NCI-H2227 treated with DMSO at 0.1 percent for 48 hours (cell line): Measurements from ENCODE around the gene METTL2B.
"Not testable (repeated sequence)": the region's sequence is repeated elsewhere in the genome, so short reads cannot be mapped to it uniquely, and the experiment has no call there.

Experiments used
- DNase-seq: peaks from one replicate; lab custom pipeline; 2025; lab: John Stamatoyannopoulos, UW

The METTL2B gene

DNA sequence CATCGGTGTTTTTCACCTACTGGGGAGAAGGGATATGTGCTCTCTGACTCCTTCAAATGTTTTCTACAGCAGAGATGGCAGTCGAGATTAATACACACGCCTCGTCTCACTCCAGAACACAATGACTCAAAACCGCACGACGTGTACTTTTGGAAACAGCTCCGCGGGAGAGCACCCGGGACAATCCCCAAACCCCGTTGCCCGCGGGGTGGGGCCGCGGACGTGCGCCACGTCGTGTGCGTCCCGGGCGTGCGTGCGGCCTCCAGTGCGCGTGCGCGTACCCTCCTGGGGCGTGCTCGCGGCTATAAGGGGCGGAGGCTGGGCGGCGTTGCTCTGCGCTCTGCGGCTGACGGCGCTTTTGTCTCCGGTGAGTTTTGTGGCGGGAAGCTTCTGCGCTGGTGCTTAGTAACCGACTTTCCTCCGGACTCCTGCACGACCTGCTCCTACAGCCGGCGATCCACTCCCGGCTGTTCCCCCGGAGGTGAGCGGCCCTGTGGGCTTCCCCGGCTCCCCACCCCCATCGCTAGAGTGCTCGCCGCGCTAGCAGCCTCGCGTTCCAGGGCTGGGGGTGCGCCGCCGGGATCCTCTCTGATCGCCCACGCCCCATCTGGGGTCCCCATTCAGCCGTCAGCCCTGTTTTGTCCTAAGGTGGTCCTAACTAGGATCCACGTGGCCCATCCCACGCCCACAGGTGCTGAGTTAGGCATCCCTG, 20.8 kb upstream of the METTL2B start, which contains the start of gene HILPDA:
HILPDA (plus strand) TSS at position 336 of the 712 bp plus-strand sequence. CDS start 1,391 bp downstream, outside the sequence.
- DNase-seq = peak; percentile 86

- peak; percentile 35 for DNase-seq
Measured at GRCh38 chr7:128456255-128456725, 20.3 kb upstream of the METTL2B start.

DNA sequence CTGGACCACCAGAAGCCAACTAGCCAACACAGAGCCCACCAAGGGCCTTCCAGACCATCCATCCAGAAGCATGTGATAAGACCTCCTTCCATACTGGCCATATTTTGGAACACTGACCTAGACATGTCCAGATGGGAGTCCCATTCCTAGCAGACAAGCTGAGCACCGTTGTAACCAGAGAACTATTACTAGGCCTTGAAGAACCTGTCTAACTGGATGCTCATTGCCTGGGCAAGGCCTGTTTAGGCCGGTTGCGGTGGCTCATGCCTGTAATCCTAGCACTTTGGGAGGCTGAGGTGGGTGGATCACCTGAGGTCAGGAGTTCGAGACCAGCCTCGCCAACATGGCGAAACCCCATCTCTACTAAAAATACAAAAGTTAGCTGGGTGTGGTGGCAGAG, 19.2 kb upstream of the METTL2B start:
- DNase-seq = not testable (repeated sequence)

GRCh38 chr7:128458956-128459355, 17.6 kb upstream of the METTL2B start:
- DNase-seq = no peak

DNA sequence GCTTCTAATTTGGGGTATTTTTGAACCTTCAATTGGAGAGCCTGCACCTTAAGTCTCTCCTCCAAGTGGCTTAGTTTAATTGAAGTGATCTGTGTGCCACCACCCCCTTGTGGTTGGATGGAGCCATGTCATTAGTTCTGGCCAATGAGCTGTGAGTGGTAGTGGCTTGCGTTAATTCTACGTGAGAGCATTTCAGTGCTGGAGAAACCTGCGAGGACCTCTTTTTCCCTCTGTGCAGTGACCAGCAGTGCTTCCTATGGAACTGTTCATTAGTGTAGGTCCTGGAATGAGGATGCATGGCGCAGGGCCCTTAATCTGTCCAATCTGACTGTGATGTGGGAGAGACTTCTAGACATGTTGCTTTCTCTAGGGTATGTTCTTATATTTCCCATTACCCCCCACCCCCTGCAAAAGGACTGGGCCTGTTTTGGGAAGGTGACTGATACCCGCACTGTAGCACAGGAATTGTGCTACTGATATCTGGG, 17.1 kb upstream of the METTL2B start:
- DNase-seq = peak; percentile 73

- no peak for DNase-seq
Measured at GRCh38 chr7:128462460-128462859, 14.1 kb upstream of the METTL2B start.

GRCh38 chr7:128463345-128463744, 13.2 kb upstream of the METTL2B start:
- not testable (repeated sequence) for DNase-seq

DNA sequence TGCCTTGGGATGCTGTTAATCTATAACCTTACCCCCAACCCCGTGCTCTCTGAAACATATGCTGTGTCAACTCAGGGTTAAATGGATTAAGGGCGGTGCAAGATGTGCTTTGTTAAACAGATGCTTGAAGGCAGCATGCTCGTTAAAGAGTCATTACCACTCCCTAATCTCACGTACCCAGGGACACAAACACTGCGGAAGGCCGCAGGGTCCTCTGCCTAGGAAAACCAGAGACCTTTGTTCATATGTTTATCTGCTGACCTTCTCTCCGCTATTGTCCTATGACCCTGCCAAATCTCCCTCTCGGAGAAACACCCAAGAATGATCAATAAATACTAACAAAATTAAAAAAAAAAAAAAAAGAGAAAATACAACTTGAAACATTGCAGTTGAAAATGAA, 12.6 kb upstream of the METTL2B start:
- DNase-seq = not testable (repeated sequence)

DNA sequence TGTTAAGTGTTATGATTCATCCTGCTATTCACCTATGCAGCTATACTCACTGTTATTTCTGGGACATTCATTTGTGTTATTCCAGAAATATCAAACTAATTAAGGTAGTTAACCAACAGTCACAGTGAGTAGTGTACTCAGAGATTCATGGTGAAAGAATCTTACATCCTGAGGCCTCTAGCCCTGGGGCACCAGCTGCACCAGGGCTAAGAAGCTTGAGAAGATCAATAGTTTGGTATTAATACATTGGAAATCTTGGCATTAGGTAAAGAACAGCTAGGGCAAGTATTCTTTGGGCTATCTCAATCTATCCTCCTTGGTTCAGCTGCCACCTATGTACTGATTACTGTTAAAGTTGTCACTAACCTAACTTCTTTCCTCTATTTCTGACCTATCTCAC, 9.7 kb upstream of the METTL2B start:
- not testable (repeated sequence) for DNase-seq

DNA sequence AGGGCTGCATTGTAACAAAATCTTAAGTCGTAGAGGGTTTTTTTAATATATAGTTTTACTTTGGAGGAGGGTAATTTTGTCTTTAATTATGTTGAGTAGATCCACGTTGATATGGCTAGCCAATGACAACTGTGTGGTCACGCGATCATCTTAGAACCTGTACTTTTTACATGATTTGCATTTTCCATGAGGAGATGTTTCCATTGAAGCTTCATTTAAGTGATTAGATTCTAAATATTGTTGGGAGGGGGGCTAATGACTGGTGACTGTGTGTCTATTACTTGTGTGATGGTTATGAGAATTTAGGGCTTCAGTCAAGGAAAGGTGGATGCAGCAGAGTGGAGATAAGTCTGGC, 765 bp downstream of the METTL2B start:
- DNase-seq = not testable (repeated sequence)

GRCh38 chr7:128479082-128479481, 2.5 kb downstream of the METTL2B start:
- DNase-seq = not testable (repeated sequence)

GRCh38 chr7:128488134-128488533, 11.6 kb downstream of the METTL2B start:
- DNase-seq = not testable (repeated sequence)

DNA sequence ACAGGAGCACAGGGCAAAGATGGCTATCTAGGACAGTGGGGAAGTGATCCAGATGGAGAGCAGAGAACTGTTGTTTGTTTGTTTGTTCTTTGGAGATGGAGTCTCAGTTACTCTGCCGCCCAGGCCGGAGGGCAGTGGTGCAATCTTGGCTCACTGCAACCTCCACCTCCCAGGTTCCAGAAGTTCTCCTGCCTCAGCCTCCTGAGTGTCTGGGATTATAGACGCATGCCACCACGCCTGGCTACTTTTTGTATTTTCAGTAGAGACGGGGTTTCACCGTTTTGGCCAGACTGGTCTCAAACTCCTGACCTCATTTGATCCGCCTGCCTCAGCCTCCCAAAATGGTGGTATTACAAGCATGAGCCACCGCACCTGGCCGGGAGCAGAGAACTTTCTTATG, 20.9 kb downstream of the METTL2B start:
- no peak for DNase-seq

- not testable (repeated sequence) for DNase-seq
Measured at GRCh38 chr7:128505416-128505815, 28.9 kb downstream of the METTL2B start.

DNA sequence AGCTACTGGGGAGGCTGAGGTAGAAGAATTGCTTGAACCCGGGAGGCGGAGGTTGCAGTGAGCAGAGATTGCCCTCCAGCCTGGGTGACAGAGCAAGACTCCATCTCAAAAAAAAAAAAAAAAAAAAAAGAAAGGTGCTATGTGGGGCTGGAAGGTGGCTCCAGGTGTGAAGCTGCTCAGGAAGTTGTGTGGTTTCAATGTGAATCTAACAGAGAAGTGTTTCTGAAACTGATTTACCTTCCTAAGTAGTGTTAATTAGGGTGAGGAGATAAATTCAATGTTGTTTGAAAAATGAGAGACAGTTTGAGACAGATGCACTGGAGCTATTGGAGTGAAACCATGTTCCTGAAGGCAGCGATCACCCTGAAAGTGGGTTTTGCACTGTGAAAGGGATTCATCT, 30.3 kb downstream of the METTL2B start:
- not testable (repeated sequence) for DNase-seq

- not testable (repeated sequence) for DNase-seq
Measured at GRCh38 chr7:128507321-128507993, 30.9 kb downstream of the METTL2B start.

- DNase-seq = not testable (repeated sequence)
Measured at GRCh38 chr7:128511692-128512091, 35.1 kb downstream of the METTL2B start.

- DNase-seq = not testable (repeated sequence)
Measured at GRCh38 chr7:128515232-128515631, 38.7 kb downstream of the METTL2B start.

GRCh38 chr7:128517023-128517422, 40.5 kb downstream of the METTL2B start:
- not testable (repeated sequence) for DNase-seq

DNA sequence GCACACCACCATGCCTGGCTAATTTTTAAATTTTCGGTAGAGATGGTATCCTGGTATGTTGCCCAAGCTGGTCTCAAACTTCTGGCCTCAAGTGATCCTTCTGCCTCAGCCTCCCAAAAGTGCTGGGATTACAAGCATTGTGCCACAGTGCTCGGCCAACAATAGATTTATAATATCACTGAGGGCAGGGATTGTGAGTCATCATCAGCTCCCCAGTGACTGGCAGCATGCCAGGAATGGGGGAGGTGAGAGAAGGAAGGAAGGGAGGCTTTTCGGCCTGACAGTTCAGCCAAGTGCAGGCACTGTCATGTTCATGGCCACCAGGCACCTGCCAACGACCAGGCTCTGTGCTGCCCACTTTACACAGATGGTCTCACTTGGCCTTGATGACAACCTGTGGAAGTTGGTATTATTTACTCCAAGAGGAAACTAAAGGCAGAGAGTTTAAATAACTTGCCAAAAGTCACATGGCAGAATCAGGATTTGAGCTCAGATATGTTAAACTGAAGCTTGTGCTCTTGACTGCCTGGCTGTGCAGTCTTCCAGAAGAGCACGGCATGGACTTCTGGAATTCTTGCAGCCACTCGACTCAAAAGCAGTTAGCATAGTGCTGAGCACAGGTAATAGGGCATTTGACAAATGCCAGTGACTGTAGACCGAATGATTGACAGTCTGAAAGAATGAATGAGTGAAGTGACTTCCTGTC, 46.8 kb downstream of the METTL2B start:
- DNase-seq = peak; percentile 50

DNA sequence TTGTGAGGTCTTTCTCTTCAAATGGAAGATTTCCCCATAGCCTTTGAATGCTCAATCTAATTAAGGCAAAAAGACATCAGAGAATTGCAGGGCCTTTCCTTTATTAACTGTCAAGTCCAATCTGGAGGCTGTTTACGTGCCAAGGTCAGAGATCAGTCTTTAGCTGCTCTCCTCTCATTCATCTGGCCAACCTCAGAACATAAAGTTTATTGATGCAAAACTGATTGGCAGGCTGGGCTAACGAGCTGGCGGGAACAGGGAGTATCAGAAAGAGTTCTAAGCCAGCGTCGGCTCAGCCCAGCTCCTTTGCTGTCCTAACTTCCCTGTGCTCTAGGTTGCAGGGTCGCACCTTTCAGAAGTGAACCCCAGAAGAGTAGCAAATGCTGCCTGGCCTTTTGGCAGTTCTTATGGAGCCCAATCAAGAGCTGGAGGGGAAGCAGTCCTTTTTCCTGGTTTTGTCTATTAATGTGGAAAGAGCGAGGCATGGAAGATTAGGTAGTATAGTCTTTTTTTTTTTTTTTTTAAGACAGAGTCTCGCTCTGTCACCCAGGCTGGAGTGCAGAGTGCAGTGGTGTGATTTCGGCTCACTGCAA, 47.5 kb downstream of the METTL2B start:
- not testable (repeated sequence) for DNase-seq

DNA sequence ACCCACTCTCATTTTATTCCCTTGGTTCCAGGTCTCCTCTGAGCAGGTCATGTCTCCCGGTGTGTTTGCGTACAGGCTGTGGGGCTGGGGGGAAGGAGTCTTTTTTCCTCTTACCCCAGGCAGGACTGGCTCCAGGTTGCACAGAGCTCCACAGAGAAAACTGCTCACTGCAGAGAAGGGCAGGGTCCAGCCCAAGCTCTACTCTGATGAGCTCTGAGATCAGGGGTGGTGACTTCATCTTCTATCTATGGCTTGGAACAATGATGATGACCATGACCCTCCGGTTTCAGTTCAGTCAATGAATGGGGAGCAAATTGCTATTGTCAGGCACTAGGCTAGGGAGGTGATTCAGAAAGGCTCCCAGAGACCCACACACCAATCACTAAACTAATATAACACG, 49.0 kb downstream of the METTL2B start:
- not testable (repeated sequence) for DNase-seq
